T-helper 22 cell (primary cell): Measurements from ENCODE around the gene ELOVL5.
"Not testable (repeated sequence)": the region's sequence is repeated elsewhere in the genome, so short reads cannot be mapped to it uniquely, and the experiment has no call there.

Experiments
- DNase-seq: peaks from one replicate; pipeline ENCODE4 v3.0.0-alpha.2; 2020; ENCODE audit warnings: low read depth

ELOVL5 gene

GRCh38 chr6:53304953-53305352, 43.8 kb downstream of the ELOVL5 start:
- not testable (repeated sequence) for DNase-seq

GRCh38 chr6:53302678-53303360, 45.9 kb downstream of the ELOVL5 start:
- peak; percentile 16 for DNase-seq

- no peak for DNase-seq
Measured at GRCh38 chr6:53301801-53302537, 46.8 kb downstream of the ELOVL5 start.

GRCh38 chr6:53300656-53301551, 47.8 kb downstream of the ELOVL5 start:
- DNase-seq = peak; percentile 44

- no peak for DNase-seq
Measured at GRCh38 chr6:53299331-53300005, 49.3 kb downstream of the ELOVL5 start.

GRCh38 chr6:53297004-53297403, 51.7 kb downstream of the ELOVL5 start:
- no peak for DNase-seq

GRCh38 chr6:53295176-53295575, 53.6 kb downstream of the ELOVL5 start:
- no peak for DNase-seq

GRCh38 chr6:53294611-53295010, 54.1 kb downstream of the ELOVL5 start:
- DNase-seq = no peak

GRCh38 chr6:53294095-53294494, 54.7 kb downstream of the ELOVL5 start:
- no peak for DNase-seq

- DNase-seq = no peak
Measured at GRCh38 chr6:53293691-53294090, 55.1 kb downstream of the ELOVL5 start.

GRCh38 chr6:53290537-53291510, 57.9 kb downstream of the ELOVL5 start:
- DNase-seq = peak; percentile 27

GRCh38 chr6:53287336-53288225, 61.2 kb downstream of the ELOVL5 start:
- DNase-seq = no peak

GRCh38 chr6:53284901-53285300, 63.8 kb downstream of the ELOVL5 start:
- no peak for DNase-seq

- no peak for DNase-seq
Measured at GRCh38 chr6:53282741-53283140, 66.0 kb downstream of the ELOVL5 start.

- DNase-seq = no peak
Measured at GRCh38 chr6:53282234-53282633, 66.5 kb downstream of the ELOVL5 start.

- DNase-seq = no peak
Measured at GRCh38 chr6:53281518-53282215, 67.1 kb downstream of the ELOVL5 start.

- no peak for DNase-seq
Measured at GRCh38 chr6:53280207-53280606, 68.5 kb downstream of the ELOVL5 start.

GRCh38 chr6:53279293-53279692, 69.5 kb downstream of the ELOVL5 start:
- no peak for DNase-seq

GRCh38 chr6:53273370-53273769, 75.4 kb downstream of the ELOVL5 start:
- DNase-seq = no peak
